HCT116 (cell line): ENCODE data around the gene DRC7.

Experiments used
- EGR1 ChIP-seq: IDR thresholded peaks from 2 replicates; pipeline ENCODE4 v1.6.1; 2012; ENCODE audit warnings: low read depth
- ELF1 ChIP-seq: IDR thresholded peaks from 2 replicates; pipeline ENCODE4 v1.6.1; 2012; ENCODE audit warnings: low read depth, borderline replicate concordance
- EZH2phosphoT487 ChIP-seq: fragments of 200-600 bp; IDR thresholded peaks from 2 replicates; pipeline ENCODE4 v1.6.1; 2018; ENCODE audit warnings: antibody characterized with exemption, borderline replicate concordance
- JUND ChIP-seq: IDR thresholded peaks from 2 replicates; pipeline ENCODE4 v1.6.1; 2012
- POLR2A ChIP-seq: IDR thresholded peaks from 2 replicates; pipeline ENCODE4 v1.7.0; 2011; ENCODE audit warnings: borderline replicate concordance; ENCODE audit not compliant: insufficient read depth, insufficient read length; ENCODE audit errors: extremely low read depth
- POLR2AphosphoS5 ChIP-seq: IDR thresholded peaks from 2 replicates; pipeline ENCODE4 v1.6.1; 2011; ENCODE audit warnings: mild to moderate bottlenecking, low read depth, low read length, moderate library complexity
- RAD21 ChIP-seq: IDR thresholded peaks from 2 replicates; pipeline ENCODE4 v1.6.1; 2012; ENCODE audit warnings: low read depth, mild to moderate bottlenecking
- SRF ChIP-seq: IDR thresholded peaks from 2 replicates; pipeline ENCODE4 v1.6.1; 2012; ENCODE audit warnings: low read depth
- ZNF274 ChIP-seq: fragments of 200-500 bp; sonication (Bioruptor generic); IDR thresholded peaks from 2 replicates; pipeline ENCODE4 v1.6.1; 2014; ENCODE audit warnings: mild to moderate bottlenecking, low read depth, low read length, inconsistent platforms
- TF ChIP-seq, protein P1 (sequence below), 3 experiments: fragments of 200-600 bp in 1 of 3; sonication (generic) in 1 of 3; IDR thresholded peaks in 2 of 3; conservative IDR thresholded peaks in 1 of 3; 2 replicates each; pipeline ENCODE4 v1.5.1; 2012 to 2017; ENCODE audit warnings: low read depth in 2 of 3, low read length in 2 of 3, antibody characterized with exemption in 1 of 3, borderline replicate concordance in 1 of 3, control low read depth in 1 of 3, mild to moderate bottlenecking in 1 of 3, mixed read lengths in 1 of 3, mixed run types in 1 of 3, moderate library complexity in 1 of 3; ENCODE audit not compliant: insufficient read depth in 1 of 3
- TF ChIP-seq, protein P2 (sequence below): IDR thresholded peaks from 2 replicates; pipeline ENCODE4 v1.6.1; 2012
- TF ChIP-seq, protein P3 (sequence below): IDR thresholded peaks from 2 replicates; pipeline ENCODE4 v1.6.1; 2012; ENCODE audit warnings: low read depth

DNA sequence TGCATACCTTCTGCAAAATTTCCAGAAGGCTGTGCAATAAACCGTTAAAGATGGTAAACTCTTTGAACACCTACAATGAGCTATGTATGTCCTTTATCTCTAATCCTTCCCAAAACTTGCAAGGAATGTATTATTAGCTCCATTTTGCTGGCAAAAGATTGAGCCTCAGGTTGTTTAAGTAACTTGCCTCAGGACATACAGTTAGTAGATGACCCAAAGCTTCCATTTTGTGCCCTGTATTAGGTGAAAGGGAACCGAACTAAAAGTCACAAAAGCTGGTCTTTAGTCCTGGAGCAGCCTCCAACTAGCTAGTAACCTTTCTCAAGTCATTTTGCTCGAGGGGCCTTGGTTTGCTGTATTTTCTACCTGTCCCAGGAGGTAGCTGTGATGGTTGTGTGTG lies 22.2 kb upstream of the DRC7 start:
- TF ChIP-seq, protein P1, sequence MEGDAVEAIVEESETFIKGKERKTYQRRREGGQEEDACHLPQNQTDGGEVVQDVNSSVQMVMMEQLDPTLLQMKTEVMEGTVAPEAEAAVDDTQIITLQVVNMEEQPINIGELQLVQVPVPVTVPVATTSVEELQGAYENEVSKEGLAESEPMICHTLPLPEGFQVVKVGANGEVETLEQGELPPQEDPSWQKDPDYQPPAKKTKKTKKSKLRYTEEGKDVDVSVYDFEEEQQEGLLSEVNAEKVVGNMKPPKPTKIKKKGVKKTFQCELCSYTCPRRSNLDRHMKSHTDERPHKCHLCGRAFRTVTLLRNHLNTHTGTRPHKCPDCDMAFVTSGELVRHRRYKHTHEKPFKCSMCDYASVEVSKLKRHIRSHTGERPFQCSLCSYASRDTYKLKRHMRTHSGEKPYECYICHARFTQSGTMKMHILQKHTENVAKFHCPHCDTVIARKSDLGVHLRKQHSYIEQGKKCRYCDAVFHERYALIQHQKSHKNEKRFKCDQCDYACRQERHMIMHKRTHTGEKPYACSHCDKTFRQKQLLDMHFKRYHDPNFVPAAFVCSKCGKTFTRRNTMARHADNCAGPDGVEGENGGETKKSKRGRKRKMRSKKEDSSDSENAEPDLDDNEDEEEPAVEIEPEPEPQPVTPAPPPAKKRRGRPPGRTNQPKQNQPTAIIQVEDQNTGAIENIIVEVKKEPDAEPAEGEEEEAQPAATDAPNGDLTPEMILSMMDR (IDR thresholded peaks at IDR 0.05 in 2 of 3, conservative IDR thresholded peaks at IDR 0.05 in 1 of 3; ENCODE audit: borderline replicate concordance in 1 of 3, insufficient read depth in 1 of 3, low read depth in 2 of 3, low read length in 2 of 3) = no peak
- TF ChIP-seq POLR2A = no peak
- TF ChIP-seq, protein P2, sequence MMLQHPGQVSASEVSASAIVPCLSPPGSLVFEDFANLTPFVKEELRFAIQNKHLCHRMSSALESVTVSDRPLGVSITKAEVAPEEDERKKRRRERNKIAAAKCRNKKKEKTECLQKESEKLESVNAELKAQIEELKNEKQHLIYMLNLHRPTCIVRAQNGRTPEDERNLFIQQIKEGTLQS = no peak
- TF ChIP-seq JUND = no peak
- TF ChIP-seq, protein P3, sequence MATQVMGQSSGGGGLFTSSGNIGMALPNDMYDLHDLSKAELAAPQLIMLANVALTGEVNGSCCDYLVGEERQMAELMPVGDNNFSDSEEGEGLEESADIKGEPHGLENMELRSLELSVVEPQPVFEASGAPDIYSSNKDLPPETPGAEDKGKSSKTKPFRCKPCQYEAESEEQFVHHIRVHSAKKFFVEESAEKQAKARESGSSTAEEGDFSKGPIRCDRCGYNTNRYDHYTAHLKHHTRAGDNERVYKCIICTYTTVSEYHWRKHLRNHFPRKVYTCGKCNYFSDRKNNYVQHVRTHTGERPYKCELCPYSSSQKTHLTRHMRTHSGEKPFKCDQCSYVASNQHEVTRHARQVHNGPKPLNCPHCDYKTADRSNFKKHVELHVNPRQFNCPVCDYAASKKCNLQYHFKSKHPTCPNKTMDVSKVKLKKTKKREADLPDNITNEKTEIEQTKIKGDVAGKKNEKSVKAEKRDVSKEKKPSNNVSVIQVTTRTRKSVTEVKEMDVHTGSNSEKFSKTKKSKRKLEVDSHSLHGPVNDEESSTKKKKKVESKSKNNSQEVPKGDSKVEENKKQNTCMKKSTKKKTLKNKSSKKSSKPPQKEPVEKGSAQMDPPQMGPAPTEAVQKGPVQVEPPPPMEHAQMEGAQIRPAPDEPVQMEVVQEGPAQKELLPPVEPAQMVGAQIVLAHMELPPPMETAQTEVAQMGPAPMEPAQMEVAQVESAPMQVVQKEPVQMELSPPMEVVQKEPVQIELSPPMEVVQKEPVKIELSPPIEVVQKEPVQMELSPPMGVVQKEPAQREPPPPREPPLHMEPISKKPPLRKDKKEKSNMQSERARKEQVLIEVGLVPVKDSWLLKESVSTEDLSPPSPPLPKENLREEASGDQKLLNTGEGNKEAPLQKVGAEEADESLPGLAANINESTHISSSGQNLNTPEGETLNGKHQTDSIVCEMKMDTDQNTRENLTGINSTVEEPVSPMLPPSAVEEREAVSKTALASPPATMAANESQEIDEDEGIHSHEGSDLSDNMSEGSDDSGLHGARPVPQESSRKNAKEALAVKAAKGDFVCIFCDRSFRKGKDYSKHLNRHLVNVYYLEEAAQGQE = no peak
- TF ChIP-seq RAD21 = no peak
- no peak for TF ChIP-seq SRF
- TF ChIP-seq ELF1 = no peak
- TF ChIP-seq EGR1 = no peak
- TF ChIP-seq ZNF274 = no peak
- no peak for TF ChIP-seq POLR2AphosphoS5
- no peak for TF ChIP-seq EZH2phosphoT487
